A375 (cell line): Measurements from ENCODE around the gene TNXB. TPM values are rescaled to one million over a fixed set of nuclear protein-coding genes. Genes with fewer than 3 reads are reported as not detected.

Source experiments
- small RNA-seq: library from RNA; depleted of rRNA; stranded (forward); fragments of <200 nt; gene quantifications from one replicate; pipeline ENCODE3, GENCODE V24; 2014
- total RNA-seq: library from RNA; depleted of rRNA; stranded (reverse); fragments of >200 nt; shearing (Covaris generic); gene quantifications from 2 replicates; pipeline ENCODE4 v1.2.3, GENCODE V29; 2014; rRNA removed

The TNXB gene, protein sequence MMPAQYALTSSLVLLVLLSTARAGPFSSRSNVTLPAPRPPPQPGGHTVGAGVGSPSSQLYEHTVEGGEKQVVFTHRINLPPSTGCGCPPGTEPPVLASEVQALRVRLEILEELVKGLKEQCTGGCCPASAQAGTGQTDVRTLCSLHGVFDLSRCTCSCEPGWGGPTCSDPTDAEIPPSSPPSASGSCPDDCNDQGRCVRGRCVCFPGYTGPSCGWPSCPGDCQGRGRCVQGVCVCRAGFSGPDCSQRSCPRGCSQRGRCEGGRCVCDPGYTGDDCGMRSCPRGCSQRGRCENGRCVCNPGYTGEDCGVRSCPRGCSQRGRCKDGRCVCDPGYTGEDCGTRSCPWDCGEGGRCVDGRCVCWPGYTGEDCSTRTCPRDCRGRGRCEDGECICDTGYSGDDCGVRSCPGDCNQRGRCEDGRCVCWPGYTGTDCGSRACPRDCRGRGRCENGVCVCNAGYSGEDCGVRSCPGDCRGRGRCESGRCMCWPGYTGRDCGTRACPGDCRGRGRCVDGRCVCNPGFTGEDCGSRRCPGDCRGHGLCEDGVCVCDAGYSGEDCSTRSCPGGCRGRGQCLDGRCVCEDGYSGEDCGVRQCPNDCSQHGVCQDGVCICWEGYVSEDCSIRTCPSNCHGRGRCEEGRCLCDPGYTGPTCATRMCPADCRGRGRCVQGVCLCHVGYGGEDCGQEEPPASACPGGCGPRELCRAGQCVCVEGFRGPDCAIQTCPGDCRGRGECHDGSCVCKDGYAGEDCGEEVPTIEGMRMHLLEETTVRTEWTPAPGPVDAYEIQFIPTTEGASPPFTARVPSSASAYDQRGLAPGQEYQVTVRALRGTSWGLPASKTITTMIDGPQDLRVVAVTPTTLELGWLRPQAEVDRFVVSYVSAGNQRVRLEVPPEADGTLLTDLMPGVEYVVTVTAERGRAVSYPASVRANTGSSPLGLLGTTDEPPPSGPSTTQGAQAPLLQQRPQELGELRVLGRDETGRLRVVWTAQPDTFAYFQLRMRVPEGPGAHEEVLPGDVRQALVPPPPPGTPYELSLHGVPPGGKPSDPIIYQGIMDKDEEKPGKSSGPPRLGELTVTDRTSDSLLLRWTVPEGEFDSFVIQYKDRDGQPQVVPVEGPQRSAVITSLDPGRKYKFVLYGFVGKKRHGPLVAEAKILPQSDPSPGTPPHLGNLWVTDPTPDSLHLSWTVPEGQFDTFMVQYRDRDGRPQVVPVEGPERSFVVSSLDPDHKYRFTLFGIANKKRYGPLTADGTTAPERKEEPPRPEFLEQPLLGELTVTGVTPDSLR (N-terminal part only)
- total RNA-seq = 1.3 and 2.7 TPM in 2 replicates

DNA sequence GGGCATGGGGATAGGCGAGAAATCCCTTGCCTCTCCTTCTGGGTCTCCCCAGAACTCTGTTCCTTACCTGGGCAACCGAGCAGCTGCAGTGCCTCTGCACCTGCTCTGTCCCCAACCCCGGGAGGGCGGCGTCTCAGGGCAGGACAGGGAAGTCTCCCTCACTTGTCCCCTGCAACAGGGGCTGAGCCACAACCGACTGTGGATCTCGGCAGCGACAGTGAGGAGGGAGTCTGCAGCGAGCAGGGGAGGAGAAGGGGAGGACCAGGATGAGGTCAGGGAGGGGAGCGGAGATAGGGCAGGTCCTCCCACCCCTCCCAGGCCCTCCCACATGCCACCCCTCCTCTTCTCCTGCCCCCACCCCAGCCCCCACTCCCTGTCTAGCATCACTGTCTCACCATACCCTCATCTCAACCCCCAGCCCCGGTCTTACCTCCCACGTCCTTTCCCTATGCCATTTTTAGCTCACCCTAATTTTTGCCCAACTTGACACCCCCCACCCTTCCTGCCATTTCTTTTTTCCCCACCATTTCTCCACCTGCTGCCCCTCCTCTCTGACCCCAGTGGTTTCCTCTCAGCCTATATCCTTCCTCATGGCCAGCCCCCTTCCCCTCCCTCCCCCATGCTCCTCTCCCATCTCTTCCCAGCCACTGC, at the start of gene TNXB:
Gene TNXB, minus strand, starts transcription at position 225 of the 651 bp plus-strand sequence. CDS start 11,140 bp downstream, outside the sequence.

DNA sequence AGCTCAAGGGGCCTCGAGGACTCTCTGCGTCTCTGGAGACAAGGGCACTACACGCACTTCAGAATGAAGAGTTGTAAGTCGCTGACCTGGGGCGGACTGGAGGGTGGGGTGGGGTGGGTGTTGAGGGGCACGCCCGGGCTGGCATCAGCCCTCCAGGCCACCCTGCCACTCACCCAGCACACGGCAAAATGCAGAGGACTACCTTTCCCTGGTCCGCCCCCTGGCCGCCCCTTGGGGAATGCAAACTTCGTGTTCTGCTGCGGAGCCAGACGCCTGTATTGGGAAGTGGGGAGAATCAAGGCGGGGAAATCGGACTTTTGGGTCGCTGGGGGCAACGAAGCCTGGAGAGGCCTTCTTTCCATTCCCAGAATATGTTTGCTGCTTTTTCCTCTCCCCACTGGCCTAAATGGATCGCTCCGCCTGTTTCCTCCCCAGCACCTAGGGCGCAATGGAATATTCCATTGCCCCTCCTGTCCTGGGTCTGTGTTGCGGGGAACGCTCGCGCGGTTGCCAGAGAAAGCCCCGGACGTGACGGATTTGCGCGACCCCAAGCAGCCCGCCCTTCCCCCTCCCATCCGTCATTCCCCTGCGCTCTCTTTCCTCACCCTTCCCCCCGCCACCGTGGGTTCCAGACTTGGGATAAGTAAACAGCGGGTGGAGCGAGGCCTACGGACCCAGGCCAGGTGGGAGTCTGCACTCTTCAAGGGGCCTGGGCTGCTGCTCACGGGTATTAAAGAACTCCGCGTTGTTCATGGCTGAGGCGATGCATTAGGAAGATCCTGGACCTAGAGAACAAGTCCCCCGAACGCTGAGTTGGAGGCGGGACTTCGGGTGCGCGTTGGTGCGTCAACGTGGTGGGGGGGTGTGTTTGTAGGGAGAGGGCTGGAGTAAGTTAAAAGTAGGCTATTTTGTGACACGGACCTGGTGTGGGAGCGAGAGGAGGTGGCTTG, 44.7 kb upstream of the TNXB start, which contains the start of gene PPT2:
Gene PPT2, plus strand, starts transcription at position 578 of the 950 bp plus-strand sequence. CDS start 454 bp downstream, outside the sequence.

DNA sequence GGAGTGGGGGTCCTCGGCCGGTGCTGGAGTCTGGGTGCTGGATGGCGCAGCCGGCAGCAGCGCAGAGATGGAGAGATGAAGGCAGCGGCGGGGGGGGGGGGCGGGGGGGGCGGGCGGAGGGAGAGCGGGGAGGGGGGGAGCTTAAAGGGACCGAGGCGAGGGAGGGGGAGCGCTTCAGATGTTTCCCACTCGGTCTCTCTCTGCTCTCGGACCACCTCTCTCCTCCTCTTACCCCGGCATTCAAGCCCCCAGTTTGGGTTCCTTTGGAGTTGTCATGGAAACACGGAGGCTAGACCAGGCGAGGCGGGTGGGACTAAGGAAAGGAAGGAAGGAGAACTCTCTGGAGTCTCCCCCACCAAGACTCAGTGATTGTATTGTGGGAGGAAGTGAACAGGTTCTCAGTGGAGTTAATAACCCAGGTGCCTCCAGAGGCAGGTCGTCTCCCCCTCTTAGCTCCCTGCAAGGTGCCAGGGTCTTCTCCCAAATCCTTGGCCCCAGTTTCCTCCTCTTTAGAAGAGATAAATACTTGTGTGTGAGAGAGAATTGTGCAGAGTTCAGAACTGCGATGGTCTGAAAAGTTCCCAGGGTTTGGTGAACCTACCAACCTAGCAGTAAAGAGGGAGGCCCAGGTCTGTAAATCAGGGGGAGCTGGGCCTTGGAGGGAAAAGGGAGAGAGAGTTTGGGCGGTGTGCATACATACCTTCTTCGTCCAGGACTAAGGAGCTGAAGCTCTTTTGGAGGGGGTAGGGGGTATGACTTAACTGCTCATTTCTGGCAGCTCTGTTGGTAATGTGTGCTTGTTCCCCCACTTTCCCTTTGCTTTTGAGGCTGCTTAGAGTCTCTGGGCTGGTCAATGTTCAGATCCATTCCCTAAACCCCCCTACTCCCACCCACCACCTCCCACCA, 43.0 kb upstream of the TNXB start, which contains the start of gene PRRT1:
Gene PRRT1, minus strand, starts transcription at position 77 of the 906 bp plus-strand sequence. CDS start 112 bp downstream, outside the sequence.

DNA sequence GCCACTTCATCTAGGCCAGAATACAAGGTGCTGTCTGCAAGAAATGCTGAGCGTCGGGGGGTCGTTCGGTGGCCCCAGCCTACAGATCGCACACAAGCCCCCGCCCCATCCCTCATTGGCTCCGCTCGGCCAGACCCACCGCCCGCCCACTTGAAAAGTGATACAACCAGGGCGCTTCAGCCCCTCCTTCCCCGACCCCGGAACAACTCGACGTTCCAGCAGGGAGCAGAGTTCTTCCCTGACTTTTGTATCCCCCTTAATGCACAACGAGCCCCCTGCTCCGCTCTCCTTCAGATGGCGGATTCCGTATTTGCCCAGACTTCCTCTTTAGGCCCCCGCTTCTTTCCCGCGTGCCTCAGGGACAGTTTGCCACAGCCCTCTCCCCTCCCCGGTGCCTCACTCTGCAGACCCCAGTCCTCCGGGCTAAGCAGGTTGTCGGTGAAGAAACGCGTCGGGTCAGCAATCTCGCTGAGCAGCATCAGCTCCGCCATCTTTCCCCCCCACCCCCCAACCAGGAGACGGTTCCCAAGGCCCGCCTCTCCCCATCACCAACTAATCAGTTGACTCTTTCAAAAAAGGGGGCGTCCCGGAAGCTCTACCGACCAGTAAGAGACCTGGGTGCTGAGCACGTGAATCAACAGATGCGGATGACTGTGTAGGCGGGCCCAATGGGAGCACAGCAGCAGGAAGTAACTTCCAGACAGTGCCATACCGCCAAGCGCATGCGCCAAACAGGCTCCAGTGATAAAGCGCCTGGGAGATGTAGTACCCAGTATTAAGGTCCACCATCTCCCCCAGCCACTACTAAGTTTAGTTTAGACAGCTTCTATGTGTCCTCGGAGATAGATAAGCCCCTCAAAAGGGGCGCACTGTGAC, 18.8 kb upstream of the TNXB start, which contains the start of gene ATF6B:
Gene ATF6B, minus strand, starts transcription at position 530 of the 876 bp plus-strand sequence. Its CDS starts 39 bp downstream, at position 491.

DNA sequence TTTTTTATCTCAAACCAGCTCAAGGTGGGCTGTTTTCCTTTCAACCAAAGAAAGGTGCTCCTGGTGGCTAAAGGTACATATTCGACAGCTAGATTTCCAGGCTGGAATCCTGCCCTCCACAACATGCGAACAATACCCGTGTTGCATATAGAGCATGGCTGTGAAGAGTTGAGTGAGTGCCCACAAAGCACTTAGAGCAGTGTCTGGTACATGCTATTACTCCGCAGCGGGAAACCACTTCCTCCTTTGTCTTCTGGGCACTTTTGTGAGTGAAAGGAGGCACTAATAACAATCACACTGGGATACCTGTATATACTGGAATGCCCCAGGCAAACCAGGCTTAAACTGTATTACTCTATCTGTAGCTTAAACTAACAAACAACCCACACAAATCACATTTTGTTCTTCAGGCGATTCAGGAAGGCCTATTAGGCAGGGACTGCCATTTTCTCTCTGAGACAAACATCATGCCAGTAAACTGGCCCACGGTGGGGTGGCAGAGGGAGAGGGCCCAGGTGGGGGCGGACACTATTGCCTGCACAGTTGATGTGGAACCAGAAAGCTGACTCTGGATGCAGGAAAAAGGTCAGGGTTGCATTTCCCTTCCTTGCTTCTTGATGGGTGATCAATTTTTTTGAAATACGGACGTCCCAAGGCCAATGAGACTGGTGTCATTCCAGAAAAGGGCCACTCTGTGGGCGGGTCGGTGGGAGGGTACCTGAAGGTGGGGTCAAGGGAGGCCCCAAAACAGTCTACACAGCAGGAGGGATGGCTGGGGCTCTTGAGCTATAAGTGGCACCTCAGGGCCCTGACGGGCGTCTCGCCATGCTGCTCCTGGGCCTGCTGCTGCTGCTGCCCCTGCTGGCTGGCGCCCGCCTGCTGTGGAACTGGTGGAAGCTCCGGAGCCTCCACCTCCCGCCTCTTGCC, 71.3 kb downstream of the TNXB start, which contains the start of gene CYP21A2:
Gene CYP21A2, plus strand, starts transcription at position 818 of the 927 bp plus-strand sequence. Its CDS starts 8 bp downstream, at position 826.

DNA sequence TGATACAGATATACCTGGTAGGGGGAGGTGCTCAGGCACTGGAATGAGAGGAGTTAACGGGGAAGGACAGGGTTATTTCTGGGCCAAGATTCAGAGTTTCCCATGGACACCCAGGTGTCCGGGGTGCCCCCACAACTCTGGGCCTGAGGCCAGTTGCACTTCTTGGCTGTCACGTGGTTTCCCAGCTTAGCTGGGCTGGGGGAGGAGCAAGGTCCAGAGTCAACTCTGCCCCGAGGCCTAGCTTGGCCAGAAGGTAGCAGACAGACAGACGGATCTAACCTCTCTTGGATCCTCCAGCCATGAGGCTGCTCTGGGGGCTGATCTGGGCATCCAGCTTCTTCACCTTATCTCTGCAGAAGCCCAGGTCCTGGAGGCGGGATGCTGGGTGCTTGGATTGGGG, 94.6 kb downstream of the TNXB start, which contains the start of gene C4B:
Gene C4B, plus strand, starts transcription at position 249 of the 400 bp plus-strand sequence. Its CDS starts 51 bp downstream, at position 300.

Small RNA genes lying within 50 kb of the gene (small RNA-seq; reads per million reads assigned to genes)
- not detected for gene RNA5SP206

Other genes starting within 250 kb of the TNXB start
- 15.9 and 16.8 TPM in 2 replicates for gene NEU1, start 246.5 kb downstream of the TNXB start, total RNA-seq
- gene SLC44A4, start 230.3 kb downstream of the TNXB start, total RNA-seq = 0.37 TPM in 1 of 2 replicates, not detected in the other
- gene EHMT2, start 211.6 kb downstream of the TNXB start, total RNA-seq = 29.6 and 34.8 TPM in 2 replicates
- 5.6 and 6.4 TPM in 2 replicates for gene ZBTB12, start 207.3 kb downstream of the TNXB start, total RNA-seq
- gene C2, start 181.6 kb downstream of the TNXB start, total RNA-seq = 0.15 TPM in 1 of 2 replicates, not detected in the other
- 0.60 and 1.6 TPM in 2 replicates for gene CFB, start 163.2 kb downstream of the TNXB start, total RNA-seq
- 134 and 146 TPM in 2 replicates for gene NELFE, start 150.4 kb downstream of the TNXB start, total RNA-seq
- gene SKIC2, start 150.2 kb downstream of the TNXB start, total RNA-seq = 63.1 and 63.8 TPM in 2 replicates
- 19.4 and 23.9 TPM in 2 replicates for gene DXO, start 137.2 kb downstream of the TNXB start, total RNA-seq
- gene C4A, start 127.3 kb downstream of the TNXB start, total RNA-seq = 0.94 and 2.3 TPM in 2 replicates
- 1.8 and 2.1 TPM in 2 replicates for gene C4B, start 94.5 kb downstream of the TNXB start, total RNA-seq
- not detected in 2 replicates for gene CYP21A2, start 70.9 kb downstream of the TNXB start, total RNA-seq
- gene ATF6B, start 18.9 kb upstream of the TNXB start, total RNA-seq = 15.8 and 22.7 TPM in 2 replicates
- 5.5 and 6.6 TPM in 2 replicates for gene FKBPL, start 20.9 kb upstream of the TNXB start, total RNA-seq
- 0.19 TPM in 1 of 2 replicates, not detected in the other for gene PRRT1, start 42.6 kb upstream of the TNXB start, total RNA-seq
- gene PPT2, start 44.8 kb upstream of the TNXB start, total RNA-seq = 27.3 and 73.0 TPM in 2 replicates
- 5.5 and 12.9 TPM in 2 replicates for gene EGFL8, start 55.3 kb upstream of the TNXB start, total RNA-seq
- 53.5 and 66.1 TPM in 2 replicates for gene AGPAT1, start 66.7 kb upstream of the TNXB start, total RNA-seq
- 39.9 and 40.1 TPM in 2 replicates for gene RNF5, start 69.1 kb upstream of the TNXB start, total RNA-seq
- 0.64 and 2.6 TPM in 2 replicates for gene AGER, start 74.9 kb upstream of the TNXB start, total RNA-seq
- gene PBX2, start 80.9 kb upstream of the TNXB start, total RNA-seq = 19.9 and 33.7 TPM in 2 replicates
- gene GPSM3, start 83.3 kb upstream of the TNXB start, total RNA-seq = 13.7 and 15.4 TPM in 2 replicates
- gene NOTCH4, start 114.7 kb upstream of the TNXB start, total RNA-seq = 4.6 and 4.7 TPM in 2 replicates